NCI-H2227 (cell line): ENCODE data around the gene KCNQ1.

Source experiments
- DNase-seq: peaks from one replicate; lab custom pipeline; 2025; ENCODE audit not compliant: unreplicated experiment; lab: John Stamatoyannopoulos, UW

The KCNQ1 gene

GRCh38 chr11:2662024-2662312 lies 217.2 kb downstream of the KCNQ1 start:
- DNase-seq = no peak

- no peak for DNase-seq
Measured at GRCh38 chr11:2662430-2663299, 217.9 kb downstream of the KCNQ1 start.

- DNase-seq = no peak
Measured at GRCh38 chr11:2663506-2663905, 218.7 kb downstream of the KCNQ1 start.

GRCh38 chr11:2663915-2664314 lies 219.1 kb downstream of the KCNQ1 start:
- DNase-seq = no peak

- no peak for DNase-seq
Measured at GRCh38 chr11:2664376-2664775, 219.6 kb downstream of the KCNQ1 start.

- DNase-seq = no peak
Measured at GRCh38 chr11:2664791-2665525, 220.2 kb downstream of the KCNQ1 start.

GRCh38 chr11:2665526-2666400 lies 221.0 kb downstream of the KCNQ1 start:
- no peak for DNase-seq

GRCh38 chr11:2666401-2666741 lies 221.6 kb downstream of the KCNQ1 start:
- no peak for DNase-seq

GRCh38 chr11:2666828-2667570 lies 222.2 kb downstream of the KCNQ1 start:
- DNase-seq = no peak

- DNase-seq = no peak
Measured at GRCh38 chr11:2667940-2668339, 223.1 kb downstream of the KCNQ1 start.

GRCh38 chr11:2668876-2669275 lies 224.1 kb downstream of the KCNQ1 start:
- no peak for DNase-seq

- DNase-seq = no peak
Measured at GRCh38 chr11:2669634-2670469, 225.0 kb downstream of the KCNQ1 start.

- DNase-seq = no peak
Measured at GRCh38 chr11:2670541-2671100, 225.8 kb downstream of the KCNQ1 start.

GRCh38 chr11:2671748-2672147 lies 226.9 kb downstream of the KCNQ1 start:
- no peak for DNase-seq

GRCh38 chr11:2672553-2673249 lies 227.9 kb downstream of the KCNQ1 start:
- DNase-seq = no peak

GRCh38 chr11:2673250-2673610 lies 228.4 kb downstream of the KCNQ1 start:
- DNase-seq = no peak

- DNase-seq = no peak
Measured at GRCh38 chr11:2673871-2674471, 229.2 kb downstream of the KCNQ1 start.

- no peak for DNase-seq
Measured at GRCh38 chr11:2674658-2675131, 229.9 kb downstream of the KCNQ1 start.

GRCh38 chr11:2675540-2675939 lies 230.7 kb downstream of the KCNQ1 start:
- DNase-seq = no peak
